Colonic mucosa (tissue), 4 donors: ENCODE data around the gene ZBTB43. TPM values are rescaled to one million over a fixed set of nuclear protein-coding genes. Genes with fewer than 3 reads are reported as not detected.

Experiments
- DNase-seq: peaks from one replicate; pipeline ENCODE4 v3.0.0-alpha.2; 2020
- H3K27ac ChIP-seq: fragments of 200-600 bp; one replicate; pipeline ENCODE4 v1.8.0; 2021
- H3K27me3 ChIP-seq: fragments of 200-600 bp; one replicate; pipeline ENCODE4 v1.8.0; 2021
- H3K36me3 ChIP-seq: fragments of 200-600 bp; one replicate; pipeline ENCODE4 v1.8.0; 2021
- H3K4me1 ChIP-seq: fragments of 200-600 bp; one replicate; pipeline ENCODE4 v1.8.0; 2021; ENCODE audit warnings: mild to moderate bottlenecking
- H3K4me3 ChIP-seq: fragments of 200-600 bp; one replicate; pipeline ENCODE4 v1.8.0; 2021
- H3K9ac ChIP-seq, 2 donors: one replicate each; pipeline ENCODE4 v1.7.0; 2013; ENCODE audit warnings: control low read depth in 2 of 2, low read depth in 2 of 2, low read length in 2 of 2
- H3K9me3 ChIP-seq: fragments of 200-600 bp; one replicate; pipeline ENCODE4 v1.8.0; 2021
- intact Hi-C: fragments of 100-400 bp; cut with DNase I; formaldehyde crosslinking; loops from one replicate; pipeline ENCODE4 v1.14.1; 2022
- total RNA-seq, 2 donors: library from RNA; stranded (reverse); fragmentation: NEBNext Ultra II Directional in 1 of 2; extraction: Animal tissue kit (Norgen Biotek cat#: 25700) in 1 of 2; gene quantifications; one replicate each; pipeline ENCODE4 v1.2.1, GENCODE V29; 2021
- TF ChIP-seq, protein P1 (sequence below): fragments of 200-600 bp; IDR thresholded peaks from one replicate; pipeline ENCODE4 v1.8.0; 2022; ENCODE audit warnings: antibody characterized with exemption, mild to moderate bottlenecking
- donor health status: healthy.
- donor health status: DM: no; HTN: no; CAD: no.
- donor health status: DM: no; HTN: no; CAD: no.

The ZBTB43 gene
- total RNA-seq, 2 donors from 2014 or later: 16.3 to 18.5 TPM

DNA sequence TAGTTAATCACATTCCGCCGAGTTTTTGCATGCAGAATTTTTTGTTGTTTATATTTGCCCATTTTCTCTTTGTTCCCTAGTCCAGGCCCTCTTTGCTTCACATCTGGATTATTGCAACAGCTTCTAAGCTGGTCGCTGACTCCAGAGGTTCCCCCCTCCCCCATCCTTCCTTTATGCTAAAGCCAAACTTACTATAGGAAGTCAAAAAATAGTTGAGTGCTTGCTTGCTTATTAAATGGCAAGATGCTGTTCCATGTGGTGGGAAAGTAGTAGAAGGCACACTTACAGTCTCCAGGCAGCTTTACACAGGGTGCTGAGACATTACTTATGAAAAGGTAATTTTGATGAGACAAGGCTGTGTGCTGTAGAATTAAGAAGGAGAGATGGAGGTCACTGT, 56.9 kb downstream of the ZBTB43 start:
- peaks cover 10% of the 10 kb centered on the region for H3K36me3 ChIP-seq
- no peak for DNase-seq
- no peaks in the 10 kb centered on the region for H3K27me3 ChIP-seq
- peaks cover 16% of the 10 kb centered on the region for H3K4me1 ChIP-seq
- TF ChIP-seq, protein P1, sequence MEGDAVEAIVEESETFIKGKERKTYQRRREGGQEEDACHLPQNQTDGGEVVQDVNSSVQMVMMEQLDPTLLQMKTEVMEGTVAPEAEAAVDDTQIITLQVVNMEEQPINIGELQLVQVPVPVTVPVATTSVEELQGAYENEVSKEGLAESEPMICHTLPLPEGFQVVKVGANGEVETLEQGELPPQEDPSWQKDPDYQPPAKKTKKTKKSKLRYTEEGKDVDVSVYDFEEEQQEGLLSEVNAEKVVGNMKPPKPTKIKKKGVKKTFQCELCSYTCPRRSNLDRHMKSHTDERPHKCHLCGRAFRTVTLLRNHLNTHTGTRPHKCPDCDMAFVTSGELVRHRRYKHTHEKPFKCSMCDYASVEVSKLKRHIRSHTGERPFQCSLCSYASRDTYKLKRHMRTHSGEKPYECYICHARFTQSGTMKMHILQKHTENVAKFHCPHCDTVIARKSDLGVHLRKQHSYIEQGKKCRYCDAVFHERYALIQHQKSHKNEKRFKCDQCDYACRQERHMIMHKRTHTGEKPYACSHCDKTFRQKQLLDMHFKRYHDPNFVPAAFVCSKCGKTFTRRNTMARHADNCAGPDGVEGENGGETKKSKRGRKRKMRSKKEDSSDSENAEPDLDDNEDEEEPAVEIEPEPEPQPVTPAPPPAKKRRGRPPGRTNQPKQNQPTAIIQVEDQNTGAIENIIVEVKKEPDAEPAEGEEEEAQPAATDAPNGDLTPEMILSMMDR: no peak
- no peaks in the 10 kb centered on the region for H3K9me3 ChIP-seq
- H3K9ac ChIP-seq: peak overlapping the region; percentile 73 to 83
- H3K4me3 ChIP-seq: peak overlapping the region; percentile 90
- intact Hi-C loops: loop anchor here (10.0 kb wide), 1 partner anchor 333 kb away; no protein-coding TSS in a partner anchor
- peak overlapping the region; percentile 91 for H3K27ac ChIP-seq

DNA sequence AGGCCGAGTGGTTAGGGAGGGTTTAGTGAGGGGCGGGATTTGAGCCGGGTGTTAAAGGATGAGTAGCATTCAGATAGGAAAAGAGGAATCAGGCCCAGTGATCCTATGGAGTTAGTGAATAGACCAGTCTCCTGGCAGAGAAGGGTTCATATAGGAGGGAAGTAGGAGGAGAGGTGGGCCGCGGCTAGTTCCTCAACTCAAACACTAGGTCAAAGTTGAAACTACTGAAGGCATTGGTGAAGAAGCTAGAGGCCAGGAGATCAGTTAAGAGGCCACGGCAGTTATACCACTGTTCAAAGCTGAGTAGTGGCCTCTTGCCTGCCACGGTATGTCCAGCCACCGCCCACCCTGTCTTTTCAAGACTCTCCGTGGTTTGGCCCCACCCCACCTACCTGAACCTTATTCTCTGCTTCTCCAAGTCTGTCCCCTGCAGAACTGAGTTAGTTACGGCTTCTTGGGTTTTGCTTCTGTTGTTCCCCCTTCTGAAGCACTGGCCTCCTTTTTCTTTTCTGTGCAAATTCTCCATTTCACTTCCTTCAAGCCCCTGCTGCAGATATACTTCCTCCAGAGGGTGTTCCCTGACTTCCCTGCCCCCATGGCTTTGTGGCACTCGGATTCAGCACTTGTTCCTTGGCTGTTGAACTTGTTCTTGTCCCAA, 57.4 kb downstream of the ZBTB43 start:
- TF ChIP-seq, protein P1: no peak
- Histone ChIP-seq H3K4me3 (peak overlapping the region; percentile 90), H3K27ac (peak overlapping the region; percentile 91), H3K4me1 (peaks cover 16% of the 10 kb centered on the region), H3K36me3 (peaks cover 10% of the 10 kb centered on the region), H3K9ac (peak overlapping the region; percentile 48 to 83), H3K27me3 (no peaks in the 10 kb centered on the region), H3K9me3 (no peaks in the 10 kb centered on the region)
- intact Hi-C loops: loop anchor here (10.0 kb wide), 1 partner anchor 333 kb away; no protein-coding TSS in a partner anchor
- peak; percentile 62 for DNase-seq

DNA sequence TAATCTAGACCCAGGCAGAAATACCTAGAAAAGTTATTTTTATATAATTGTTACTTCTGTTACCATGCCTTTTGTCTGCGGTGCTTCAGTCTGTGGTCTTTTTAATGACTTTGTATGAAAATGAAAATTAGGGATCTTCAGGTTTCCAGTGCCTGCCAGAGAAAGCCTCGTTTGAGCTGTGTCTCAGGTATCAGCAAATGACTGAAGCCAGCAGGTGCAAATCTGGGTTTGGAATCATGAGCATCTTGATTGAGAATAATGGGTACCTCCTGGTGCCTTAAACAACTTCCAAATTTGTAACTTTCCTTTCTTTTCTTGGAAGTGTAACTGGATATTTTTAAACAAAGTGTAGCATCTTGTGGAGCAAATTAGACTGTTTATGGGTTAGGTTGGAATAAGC, 59.9 kb downstream of the ZBTB43 start:
- Histone ChIP-seq H3K4me3 (no peak overlapping the region), H3K36me3 (peaks cover 10% of the 10 kb centered on the region), H3K9ac (no peak overlapping the region), H3K9me3 (no peaks in the 10 kb centered on the region), H3K27ac (no peak overlapping the region), H3K4me1 (peaks cover 16% of the 10 kb centered on the region), H3K27me3 (no peaks in the 10 kb centered on the region)
- TF ChIP-seq, protein P1: no peak
- DNase-seq: no peak
- intact Hi-C loops: loop anchor here (10.0 kb wide), 1 partner anchor 330 kb away; no protein-coding TSS in a partner anchor

DNA sequence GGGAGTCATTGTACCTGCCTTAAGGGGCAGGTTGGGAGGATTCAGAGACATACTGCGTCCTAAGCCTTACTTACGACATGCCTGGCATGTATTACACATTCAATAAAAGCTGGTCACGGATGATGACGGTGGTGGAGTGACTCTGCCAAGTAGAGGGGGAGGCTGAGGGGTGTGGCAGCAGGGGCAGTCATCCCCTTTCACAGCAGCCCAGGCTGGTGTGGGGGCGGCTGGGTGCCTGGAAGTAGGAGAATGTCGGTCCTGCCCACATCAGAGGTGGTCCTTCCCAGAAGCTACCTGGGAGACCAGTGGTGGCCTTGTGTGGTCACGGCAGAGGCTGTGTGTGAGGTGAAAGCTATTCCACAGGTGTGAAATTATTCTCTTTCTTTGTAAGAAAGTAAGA, 64.5 kb downstream of the ZBTB43 start:
- no peak overlapping the region for H3K4me3 ChIP-seq
- no peak overlapping the region for H3K9ac ChIP-seq
- TF ChIP-seq, protein P1: no peak
- no peak for DNase-seq
- H3K36me3 ChIP-seq: peaks cover under 1% of the 10 kb centered on the region
- no peak overlapping the region for H3K27ac ChIP-seq
- H3K9me3 ChIP-seq: no peaks in the 10 kb centered on the region
- H3K4me1 ChIP-seq: no peaks in the 10 kb centered on the region
- intact Hi-C loops: loop anchor here (10.0 kb wide), 1 partner anchor 325 kb away; no protein-coding TSS in a partner anchor
- no peaks in the 10 kb centered on the region for H3K27me3 ChIP-seq

DNA sequence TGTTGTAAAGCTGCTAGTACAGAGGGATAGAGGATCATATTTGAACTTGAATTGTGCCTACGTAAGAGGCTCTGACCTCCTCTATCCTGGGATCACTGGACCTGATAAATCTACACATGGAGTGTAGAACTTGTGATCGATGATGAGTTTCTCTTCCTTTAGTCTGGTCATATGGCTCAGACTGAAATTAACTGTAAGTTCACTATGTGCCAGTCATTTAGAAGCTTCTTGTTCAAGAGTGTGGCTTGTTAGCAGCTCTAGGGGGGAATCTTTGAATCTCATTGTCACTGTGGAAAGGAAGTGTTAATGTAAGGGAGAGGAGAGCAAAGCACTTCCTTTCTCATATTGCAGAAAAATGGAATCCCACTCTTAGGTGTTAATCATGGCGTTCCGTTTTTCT, 67.7 kb downstream of the ZBTB43 start:
- intact Hi-C loops: no loop called here
- Histone ChIP-seq H3K4me3 (no peak overlapping the region), H3K36me3 (no peaks in the 10 kb centered on the region), H3K27me3 (no peaks in the 10 kb centered on the region), H3K9ac (no peak overlapping the region), H3K9me3 (no peaks in the 10 kb centered on the region), H3K27ac (no peak overlapping the region), H3K4me1 (no peaks in the 10 kb centered on the region)
- no peak for DNase-seq
- TF ChIP-seq, protein P1: no peak
